GM12892 (cell line): ENCODE results near the gene POLN.
"Not testable (repeated sequence)": the region's sequence is repeated elsewhere in the genome, so short reads cannot be mapped to it uniquely, and the experiment has no call there.

Source experiments
- DNase-seq: peaks from one replicate; pipeline ENCODE4 v3.0.0; 2011; ENCODE audit not compliant: insufficient read length
- FAIRE-seq: peaks from 2 replicates; lab custom pipeline; 2011; peaks lifted over from hg19 to GRCh38; lab: Jason Lieb, UNC
- POLR2A ChIP-seq: IDR thresholded peaks from 2 replicates; pipeline ENCODE4 v1.6.1; 2011; ENCODE audit warnings: low read depth, low read length, control low read depth
- POLR2AphosphoS5 ChIP-seq: IDR thresholded peaks from 2 replicates; pipeline ENCODE4 v1.6.1; 2011; ENCODE audit warnings: low read depth, low read length, control low read depth
- TAF1 ChIP-seq: IDR thresholded peaks from 2 replicates; pipeline ENCODE4 v1.6.1; 2011; ENCODE audit warnings: low read depth, mild to moderate bottlenecking, control low read depth, low read length, borderline replicate concordance

The POLN gene

GRCh38 chr4:2218436-2218835 is 23.5 kb downstream of the POLN start:
- no peak for DNase-seq
- FAIRE-seq, result no peak

GRCh38 chr4:2217726-2218125 is 24.2 kb downstream of the POLN start:
- DNase-seq, result no peak
- no peak for FAIRE-seq
- TF ChIP-seq POLR2A, result no peak
- TF ChIP-seq POLR2AphosphoS5, result no peak

More at GRCh38 chr4:2218436-2218835, 23.5 kb downstream of the POLN start:
- no peak for TF ChIP-seq POLR2AphosphoS5
- TF ChIP-seq POLR2A, result no peak
- TF ChIP-seq TAF1, result no peak

- FAIRE-seq, result no peak
- DNase-seq, result no peak
- no peak for TF ChIP-seq TAF1
- TF ChIP-seq POLR2A, result no peak
- no peak for TF ChIP-seq POLR2AphosphoS5
Measured at GRCh38 chr4:2212831-2213230, 29.1 kb downstream of the POLN start.

GRCh38 chr4:2202789-2203188 is 39.1 kb downstream of the POLN start:
- FAIRE-seq, DNase-seq: not testable (repeated sequence)

GRCh38 chr4:2194496-2194895 is 47.4 kb downstream of the POLN start:
- TF ChIP-seq TAF1 (no peak), POLR2AphosphoS5 (no peak), POLR2A (no peak)
- DNase-seq (no peak), FAIRE-seq (no peak)

- TF ChIP-seq TAF1, result no peak
- TF ChIP-seq POLR2AphosphoS5, result no peak
- TF ChIP-seq POLR2A, result no peak
- no peak for DNase-seq
- FAIRE-seq, result no peak
Measured at GRCh38 chr4:2193326-2193725, 48.6 kb downstream of the POLN start.

- FAIRE-seq (no peak), DNase-seq (no peak)
- TF ChIP-seq TAF1 (no peak), POLR2AphosphoS5 (no peak), POLR2A (no peak)
Measured at GRCh38 chr4:2186865-2187172, 55.1 kb downstream of the POLN start.

GRCh38 chr4:2186133-2186864 is 55.6 kb downstream of the POLN start:
- DNase-seq (no peak), FAIRE-seq (peak; percentile 86)
- TF ChIP-seq TAF1 (no peak), POLR2AphosphoS5 (no peak), POLR2A (no peak)

GRCh38 chr4:2183394-2183793 is 58.5 kb downstream of the POLN start:
- no peak for TF ChIP-seq POLR2AphosphoS5
- TF ChIP-seq TAF1, result no peak
- TF ChIP-seq POLR2A, result no peak
- DNase-seq (no peak), FAIRE-seq (no peak)

- TF ChIP-seq POLR2A, result no peak
- no peak for TF ChIP-seq POLR2AphosphoS5
- TF ChIP-seq TAF1, result no peak
- no peak for DNase-seq
- peak; percentile 54 for FAIRE-seq
Measured at GRCh38 chr4:2182994-2183393, 58.9 kb downstream of the POLN start.

GRCh38 chr4:2180410-2180809 is 61.5 kb downstream of the POLN start:
- TF ChIP-seq POLR2A, result no peak
- no peak for TF ChIP-seq POLR2AphosphoS5
- TF ChIP-seq TAF1, result no peak
- FAIRE-seq (no peak), DNase-seq (no peak)

GRCh38 chr4:2179717-2180116 is 62.2 kb downstream of the POLN start:
- TF ChIP-seq POLR2AphosphoS5, result no peak
- no peak for TF ChIP-seq POLR2A
- TF ChIP-seq TAF1, result no peak
- DNase-seq, result no peak
- FAIRE-seq, result no peak
